Esophagus squamous epithelium (tissue), 5 donors: ENCODE measurements around the gene MINDY4B. TPM values are rescaled to one million over a fixed set of nuclear protein-coding genes. Genes with fewer than 3 reads are reported as not detected.

Experiments
- DNase-seq: peaks from one replicate; lab custom pipeline; 2025; lab: John Stamatoyannopoulos, UW
- H3K27ac ChIP-seq, 4 donors: fragments of 200-600 bp; sonication (generic); one replicate each; pipeline ENCODE4 v1.5.1; 2016 to 2019; ENCODE audit warnings: mild to moderate bottlenecking in 1 of 4
- H3K27me3 ChIP-seq, 4 donors: fragments of 200-600 bp; sonication (generic); 1 replicate in 3 of 4; 2 replicates in 1 of 4; pipeline versions ENCODE4 v1.5.1 to v1.6.0; 2017 to 2021; ENCODE audit warnings: antibody characterized with exemption in 1 of 4
- H3K36me3 ChIP-seq, 3 donors: fragments of 200-600 bp; sonication (generic); one replicate each; pipeline ENCODE4 v1.5.1; 2016 to 2019
- H3K4me1 ChIP-seq, 3 donors: fragments of 200-600 bp; sonication (generic); one replicate each; pipeline ENCODE4 v1.5.1; 2017 to 2019
- H3K4me3 ChIP-seq, 4 donors: fragments of 200-600 bp; sonication (generic); 1 replicate in 3 of 4; 2 replicates in 1 of 4; pipeline ENCODE4 v1.5.1; 2016 to 2019; ENCODE audit warnings: mild to moderate bottlenecking in 2 of 4, moderate library complexity in 1 of 4
- H3K9me3 ChIP-seq, 3 donors: fragments of 200-600 bp; sonication (generic); one replicate each; pipeline ENCODE4 v1.5.1; 2016 to 2019
- CTCF ChIP-seq, 6 experiments: fragments of 450-650 bp in 4 of 6; fragments of 200-600 bp in 2 of 6; sonication (generic) in 2 of 6; IDR thresholded peaks; one replicate each; pipeline ENCODE4 v1.5.1; 2016 to 2019; ENCODE audit warnings: antibody characterized with exemption in 6 of 6, mild to moderate bottlenecking in 4 of 6, moderate library complexity in 4 of 6
- POLR2A ChIP-seq, 4 donors: fragments of 450-650 bp; IDR thresholded peaks; one replicate each; pipeline ENCODE4 v1.6.1; 2017; ENCODE audit warnings: antibody characterized with exemption in 4 of 4, mild to moderate bottlenecking in 4 of 4, moderate library complexity in 3 of 4
- WGBS, 2 donors: methylation state at CpG; one replicate each; pipeline ENCODE4 v1.1.5; 2018; 5-methylcytosine and 5-hydroxymethylcytosine counted together
- intact Hi-C: fragments of 100-400 bp; cut with DNase I; formaldehyde crosslinking; loops from one replicate; pipeline ENCODE4 v1.15.0; 2022
- total RNA-seq, 4 donors: library from RNA; depleted of rRNA; stranded (reverse); fragments of >200 nt; gene quantifications; one replicate each; pipeline ENCODE4 v1.1.0, GENCODE V29; 2016
- donor health status: DM: yes; HTN: yes; CAD: no.

MINDY4B gene
- total RNA-seq, 4 donors from 2014 or later: not detected

DNA sequence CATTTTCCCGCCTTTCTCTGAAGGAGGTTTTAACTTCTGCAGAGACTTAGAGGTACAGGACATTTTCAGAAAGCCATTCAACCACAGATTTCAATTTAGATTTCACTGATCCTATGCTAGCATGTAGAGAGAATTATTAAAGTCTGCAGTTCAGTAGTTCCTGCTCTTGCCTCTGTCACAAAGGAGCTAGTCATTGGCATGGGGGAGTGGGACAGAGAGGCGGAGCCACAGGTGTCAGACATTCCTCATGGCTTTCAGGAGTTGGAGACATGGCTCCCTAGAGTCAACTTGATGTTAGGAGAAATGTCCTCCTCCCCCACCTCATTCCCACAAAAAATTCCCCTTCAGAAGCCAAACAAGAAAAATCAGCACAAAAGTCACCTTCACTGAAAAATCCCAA lies 76.2 kb downstream of the MINDY4B start:
- no peaks in the 10 kb centered on the region for H3K9me3 ChIP-seq
- peaks cover 0 to 6% (median 0%) of the 10 kb centered on the region in 4 donors for H3K27me3 ChIP-seq
- intact Hi-C loops: no loop called here
- no peaks in the 10 kb centered on the region for H3K4me1 ChIP-seq
- TF ChIP-seq CTCF (IDR thresholded peaks at IDR 0.05) (no peak), POLR2A (IDR thresholded peaks at IDR 0.05) (no peak)
- H3K4me3 ChIP-seq: no peak overlapping the region
- WGBS, 2 donors: 90 to 97% methylated on average over 2 of the region's 2 CpGs
- no peaks in the 10 kb centered on the region for H3K36me3 ChIP-seq
- no peak overlapping the region for H3K27ac ChIP-seq
- no peak for DNase-seq

DNA sequence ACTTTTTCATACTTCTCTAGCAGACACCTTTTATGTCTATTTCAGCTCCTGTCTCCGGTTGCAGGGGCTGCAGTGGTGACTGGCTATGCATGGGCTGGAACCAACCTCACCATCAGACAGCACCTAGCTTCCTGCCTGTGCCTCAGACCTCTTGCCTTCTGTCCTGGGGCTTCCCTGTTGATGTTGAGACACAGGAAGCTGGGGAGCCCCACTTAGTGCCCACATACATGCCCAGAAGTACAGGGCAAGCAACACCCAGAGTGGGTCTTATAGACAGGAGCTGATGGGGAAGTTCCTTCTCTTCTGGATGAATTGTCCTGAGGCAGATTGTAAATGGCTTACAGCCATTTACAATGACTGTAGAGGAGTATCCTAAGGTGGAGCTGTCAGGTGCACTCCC lies 77.0 kb downstream of the MINDY4B start:
- Histone ChIP-seq H3K4me1 (no peaks in the 10 kb centered on the region), H3K4me3 (no peak overlapping the region), H3K27ac (no peak overlapping the region), H3K36me3 (no peaks in the 10 kb centered on the region), H3K27me3 (peaks cover 0 to 6% (median 0%) of the 10 kb centered on the region in 4 donors), H3K9me3 (no peaks in the 10 kb centered on the region)
- no peak for DNase-seq
- TF ChIP-seq CTCF (IDR thresholded peaks at IDR 0.05): no peak
- no peak for TF ChIP-seq POLR2A (IDR thresholded peaks at IDR 0.05)
- WGBS, 2 donors: 78 to 83% methylated on average over 1 of the region's 1 CpG
- intact Hi-C loops: no loop called here

- Histone ChIP-seq H3K36me3 (no peaks in the 10 kb centered on the region), H3K4me3 (no peak overlapping the region), H3K9me3 (no peaks in the 10 kb centered on the region), H3K27ac (no peak overlapping the region), H3K27me3 (peaks cover 0 to 6% (median 0%) of the 10 kb centered on the region in 4 donors), H3K4me1 (no peaks in the 10 kb centered on the region)
- no peak for TF ChIP-seq CTCF (IDR thresholded peaks at IDR 0.05)
- no peak for TF ChIP-seq POLR2A (IDR thresholded peaks at IDR 0.05)
- 78 to 82% methylated on average over 10 to 12 of the region's 12 CpGs for WGBS, 2 donors
- intact Hi-C loops: no loop called here
- no peak for DNase-seq
These were observed 78.6 kb downstream of the MINDY4B start for GRCh38 chr3:150826466-150827282.

- no peak overlapping the region for H3K4me3 ChIP-seq
- H3K9me3 ChIP-seq: no peaks in the 10 kb centered on the region
- intact Hi-C loops: no loop called here
- no peak for DNase-seq
- H3K4me1 ChIP-seq: no peaks in the 10 kb centered on the region
- WGBS, 2 donors: 53 to 59% methylated on average over 6 to 7 of the region's 7 CpGs
- no peak overlapping the region for H3K27ac ChIP-seq
- TF ChIP-seq CTCF (IDR thresholded peaks at IDR 0.05) (no peak), POLR2A (IDR thresholded peaks at IDR 0.05) (no peak)
- no peaks in the 10 kb centered on the region for H3K36me3 ChIP-seq
- H3K27me3 ChIP-seq: peaks cover 0 to 6% (median 0%) of the 10 kb centered on the region in 4 donors
These were observed 79.3 kb downstream of the MINDY4B start for GRCh38 chr3:150825916-150826377.

GRCh38 chr3:150825192-150825915 lies 79.9 kb downstream of the MINDY4B start:
- H3K27me3 ChIP-seq: peaks cover 0 to 6% (median 0%) of the 10 kb centered on the region in 4 donors
- intact Hi-C loops: no loop called here
- H3K4me3 ChIP-seq: no peak overlapping the region
- no peaks in the 10 kb centered on the region for H3K4me1 ChIP-seq
- H3K27ac ChIP-seq: no peak overlapping the region
- 73 to 78% methylated on average over 6 of the region's 6 CpGs for WGBS, 2 donors
- no peak for DNase-seq
- no peaks in the 10 kb centered on the region for H3K36me3 ChIP-seq
- no peaks in the 10 kb centered on the region for H3K9me3 ChIP-seq
- TF ChIP-seq POLR2A (IDR thresholded peaks at IDR 0.05) (no peak), CTCF (IDR thresholded peaks at IDR 0.05) (no peak)
